ENCODE measurements around the gene NDUFB2.
"Not testable (repeated sequence)": the region's sequence is repeated elsewhere in the genome, so short reads cannot be mapped to it uniquely, and the experiment has no call there.

Gene NDUFB2

DNA sequence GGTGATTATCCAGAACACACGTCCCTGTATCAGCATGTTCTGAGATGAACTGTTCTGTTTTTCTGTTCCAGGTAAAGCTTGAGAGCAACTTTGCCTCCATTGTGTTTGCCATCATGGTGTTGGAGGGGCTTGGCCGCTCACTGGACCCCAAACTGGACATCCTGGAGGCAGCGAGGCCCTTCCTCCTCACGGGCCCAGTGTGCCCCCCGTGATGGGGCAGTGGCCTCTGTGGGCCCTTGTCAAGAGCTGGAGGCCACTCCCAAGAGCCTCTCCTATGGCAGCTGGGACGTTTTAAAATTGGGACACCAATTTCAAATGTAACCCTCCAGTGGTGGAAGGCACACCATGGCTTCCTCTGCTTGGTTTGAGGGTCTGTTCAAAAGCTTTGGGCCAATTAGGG, 1.9 kb upstream of the NDUFB2 start:
- DNase-seq = no peak

DNA sequence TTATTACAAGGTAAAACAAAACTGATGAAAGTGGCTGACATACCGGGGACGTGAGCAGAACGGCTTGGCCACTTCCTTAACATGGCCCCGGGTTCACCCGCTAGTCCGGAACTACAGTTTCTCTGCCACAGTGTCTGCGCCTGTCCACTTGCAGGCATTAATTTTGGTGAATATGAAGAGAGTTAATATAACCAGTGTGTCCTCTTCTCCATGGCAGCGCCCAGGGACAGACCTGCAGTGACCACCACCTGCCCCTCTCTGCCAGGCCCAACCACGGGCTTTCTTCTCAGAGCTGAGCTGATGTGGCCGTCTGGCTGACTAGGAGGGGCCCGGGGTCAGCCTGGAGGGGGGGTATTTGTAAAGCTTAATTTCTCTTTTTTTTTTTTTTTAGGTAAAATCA, 1.1 kb upstream of the NDUFB2 start:
- DNase-seq = no peak

DNA sequence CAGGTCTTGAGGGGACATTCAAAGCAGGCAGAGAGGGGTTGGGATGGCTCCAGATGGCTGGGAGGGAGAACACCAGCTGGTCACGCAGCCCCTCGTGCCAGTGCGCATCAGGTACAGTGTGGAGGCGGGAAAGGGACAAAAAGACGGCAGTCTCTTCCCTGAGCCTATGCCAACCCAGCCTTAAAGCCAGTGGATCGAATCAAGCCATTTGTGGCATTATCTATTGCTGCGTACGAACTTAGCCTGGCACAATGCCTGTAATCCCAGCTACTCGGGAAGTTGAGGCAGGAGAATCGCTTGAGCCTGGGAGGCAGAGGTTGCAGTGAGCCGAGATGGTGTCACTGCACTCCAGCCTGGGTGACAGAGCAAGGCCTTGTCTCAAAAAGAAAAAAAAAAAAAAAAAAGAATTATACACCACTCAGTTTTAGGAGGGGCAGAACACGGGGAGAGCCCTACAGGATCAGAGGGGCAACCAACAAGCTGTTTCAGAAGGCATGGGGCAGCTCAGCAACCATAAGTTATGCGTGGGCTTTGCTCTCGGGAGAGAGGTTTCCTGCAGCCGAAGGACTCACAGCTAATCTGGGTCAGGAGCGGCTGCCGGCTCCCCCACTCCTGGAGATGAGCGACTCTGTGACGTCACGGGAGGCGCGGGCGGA, 356 bp upstream of the NDUFB2 start:
- DNase-seq = peak; percentile 89

DNA sequence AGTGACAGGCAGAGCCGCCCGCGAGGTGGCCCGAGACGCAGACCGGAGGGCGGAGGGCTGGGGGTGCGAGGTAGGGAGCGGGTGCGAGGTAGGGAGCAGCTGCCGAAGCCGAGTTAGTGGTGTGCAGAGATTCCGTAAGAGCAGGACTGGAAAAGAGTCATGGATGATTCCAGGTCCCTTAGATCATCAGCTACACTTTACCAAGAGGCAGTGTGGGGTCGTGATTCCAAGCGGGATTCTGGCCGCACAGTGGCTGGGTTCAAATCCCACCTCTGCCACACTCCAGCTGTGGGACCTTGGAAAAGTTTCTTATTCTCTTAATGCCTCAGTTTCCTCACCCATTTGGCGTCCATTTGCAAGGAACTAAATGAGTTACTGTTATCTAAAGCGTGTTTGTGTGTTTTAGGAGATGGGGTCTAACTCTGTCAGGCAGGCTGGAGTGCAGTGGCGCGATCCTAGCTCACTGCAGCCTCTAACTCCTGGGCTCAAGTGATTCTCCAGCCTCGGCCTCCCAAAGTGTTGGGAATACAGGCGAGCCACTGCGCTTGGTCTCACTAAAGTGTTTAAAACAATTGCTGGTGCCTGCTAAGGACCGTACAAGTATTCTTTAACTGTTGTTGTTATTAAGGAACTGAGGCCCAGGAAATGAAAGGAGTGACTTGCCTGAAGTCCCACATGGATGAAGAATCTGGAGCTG, 1.1 kb downstream of the NDUFB2 start:
- no peak for DNase-seq

DNA sequence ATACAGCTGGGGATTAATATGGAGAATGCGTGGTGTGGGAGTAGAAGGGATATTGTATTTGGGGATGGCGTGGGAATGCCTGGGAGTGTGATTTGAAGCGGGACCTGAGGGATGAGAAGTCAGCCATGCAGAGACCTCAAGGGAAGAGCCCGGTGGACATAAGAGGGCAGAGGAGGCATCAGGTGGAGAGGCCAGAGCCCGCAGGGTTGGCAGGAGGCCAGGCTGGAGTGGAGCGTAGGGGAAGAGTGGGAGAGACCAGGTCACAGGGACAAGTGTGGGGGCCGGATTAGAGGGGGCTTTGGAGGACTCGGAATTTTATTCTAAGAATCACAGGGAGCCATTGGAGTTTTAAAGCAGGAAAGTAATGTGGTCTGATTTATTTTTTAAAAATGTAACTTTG, 2.0 kb downstream of the NDUFB2 start:
- no peak for DNase-seq

DNA sequence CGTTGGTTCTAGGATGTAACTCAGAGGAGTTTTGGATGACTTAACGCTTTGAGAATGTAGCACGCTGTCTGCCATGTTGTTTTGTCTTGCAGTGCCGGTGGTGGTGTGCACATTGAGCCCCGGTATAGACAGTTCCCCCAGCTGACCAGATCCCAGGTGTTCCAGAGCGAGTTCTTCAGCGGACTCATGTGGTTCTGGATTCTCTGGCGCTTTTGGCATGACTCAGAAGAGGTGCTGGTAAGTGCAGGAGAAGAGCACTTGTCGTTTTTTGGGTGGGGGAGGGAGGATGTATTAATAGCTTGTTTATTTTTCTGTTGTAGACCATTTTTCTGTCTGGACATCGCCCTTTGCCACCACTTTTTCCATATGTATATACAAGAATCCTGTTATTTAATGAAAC, 6.3 kb downstream of the NDUFB2 start:
- no peak for DNase-seq

DNA sequence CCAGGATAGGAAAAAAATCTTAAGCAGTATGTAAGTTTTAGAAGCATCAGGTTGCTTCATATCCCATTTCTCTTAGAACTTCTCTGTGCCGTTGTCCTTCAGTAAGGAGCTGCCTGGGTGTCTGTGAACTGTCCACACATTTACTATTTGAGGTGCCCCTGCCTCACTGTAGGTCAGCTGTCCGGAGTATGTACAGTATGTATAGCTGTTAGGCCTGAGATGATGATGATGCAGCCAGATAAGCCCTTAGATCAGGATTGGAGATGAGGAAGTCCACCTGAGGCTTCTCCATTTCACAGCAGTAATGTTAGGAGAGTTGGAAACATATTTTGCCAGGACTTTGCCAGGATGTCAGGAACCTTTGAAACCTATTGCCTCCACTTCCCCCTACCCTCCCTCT, 7.7 kb downstream of the NDUFB2 start:
- DNase-seq = no peak

DNA sequence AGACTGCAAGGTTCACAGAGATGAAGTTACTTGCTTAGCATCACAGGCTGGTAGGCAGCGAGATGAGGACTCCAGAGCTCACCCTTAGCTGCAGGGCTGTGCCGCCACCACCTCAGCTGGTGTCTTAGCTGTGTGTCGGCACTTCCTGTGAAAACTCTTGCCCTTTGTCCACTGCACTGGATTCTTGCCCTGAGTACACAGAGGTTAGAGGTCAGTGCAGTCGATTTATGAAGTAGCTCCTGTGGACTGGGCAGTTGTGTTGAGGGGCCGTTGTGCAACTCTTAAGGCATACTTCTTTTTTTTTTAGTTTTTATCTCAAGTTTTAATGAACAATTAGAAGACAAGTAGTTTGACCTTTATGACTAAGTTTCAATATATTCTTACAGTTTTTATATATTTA, 10.6 kb downstream of the NDUFB2 start:
- no peak for DNase-seq

DNA sequence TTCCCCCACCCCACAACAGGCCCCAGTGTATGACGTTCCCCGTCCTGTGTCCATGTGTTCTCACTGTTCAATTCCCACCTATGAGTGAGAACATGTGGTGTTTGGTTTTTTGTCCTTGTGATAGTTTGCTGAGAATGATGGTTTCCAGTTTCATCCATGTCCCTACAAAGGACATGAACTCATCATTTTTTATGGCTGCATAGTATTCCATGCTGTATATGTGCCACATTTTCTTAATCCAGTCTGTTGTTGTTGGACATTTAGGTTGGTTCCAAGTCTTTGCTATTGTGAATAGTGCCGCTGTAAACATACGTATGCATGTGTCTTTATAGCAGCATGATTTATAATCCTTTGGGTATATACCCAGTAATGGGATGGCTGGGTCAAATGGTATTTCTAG, 12.3 kb downstream of the NDUFB2 start:
- not testable (repeated sequence) for DNase-seq

DNA sequence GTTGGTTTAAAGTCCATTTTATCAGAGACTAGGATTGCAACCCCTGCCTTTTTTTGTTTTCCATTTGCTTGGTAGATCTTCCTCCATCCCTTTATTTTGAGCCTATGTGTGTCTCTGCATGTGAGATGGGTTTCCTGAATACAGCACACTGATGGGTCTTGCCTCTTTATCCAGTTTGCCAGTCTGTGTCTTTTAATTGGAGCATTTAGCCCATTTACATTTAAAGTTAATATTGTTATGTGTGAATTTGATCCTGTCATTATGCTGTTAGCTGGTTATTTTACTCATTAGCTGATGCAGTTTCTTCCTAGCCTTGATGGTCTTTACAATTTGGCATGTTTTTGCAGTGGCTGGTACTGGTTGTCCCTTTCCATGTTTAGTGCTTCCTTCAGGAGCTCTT, 15.9 kb downstream of the NDUFB2 start:
- not testable (repeated sequence) for DNase-seq

DNA sequence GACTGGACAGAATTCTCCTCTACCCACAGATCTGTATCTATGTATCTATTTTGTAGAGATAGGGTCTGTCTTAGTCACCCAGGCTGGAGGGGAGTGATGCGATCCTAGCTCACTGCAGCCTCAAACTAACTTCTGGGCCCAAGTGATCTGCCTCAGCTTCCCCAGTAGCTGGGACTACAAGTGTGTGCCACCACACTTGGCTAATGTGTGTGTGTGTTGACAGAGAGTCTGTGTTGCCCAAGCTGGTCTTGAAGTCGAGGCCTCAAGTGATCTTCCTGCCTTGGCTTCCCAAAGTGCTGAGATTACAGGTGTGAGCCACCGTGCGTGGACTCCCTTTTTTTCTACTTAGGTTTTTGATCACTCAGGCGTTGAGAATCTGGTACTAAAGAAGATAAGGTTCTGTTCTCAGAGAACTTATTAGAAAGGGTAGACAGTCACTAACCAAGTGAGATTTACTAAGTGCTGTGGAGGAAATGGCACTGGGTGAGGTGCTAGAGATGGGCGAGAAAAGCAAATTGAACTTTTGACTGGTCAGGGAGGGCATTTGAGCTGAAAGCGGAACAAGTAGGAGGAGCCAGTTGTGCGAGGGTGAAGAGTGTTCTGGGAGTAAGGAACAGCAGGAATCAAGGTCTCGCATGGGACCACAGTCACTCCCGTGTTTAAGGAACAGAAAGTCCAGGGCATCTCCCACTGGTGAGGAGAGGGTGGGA, 18.0 kb downstream of the NDUFB2 start:
- DNase-seq = no peak

DNA sequence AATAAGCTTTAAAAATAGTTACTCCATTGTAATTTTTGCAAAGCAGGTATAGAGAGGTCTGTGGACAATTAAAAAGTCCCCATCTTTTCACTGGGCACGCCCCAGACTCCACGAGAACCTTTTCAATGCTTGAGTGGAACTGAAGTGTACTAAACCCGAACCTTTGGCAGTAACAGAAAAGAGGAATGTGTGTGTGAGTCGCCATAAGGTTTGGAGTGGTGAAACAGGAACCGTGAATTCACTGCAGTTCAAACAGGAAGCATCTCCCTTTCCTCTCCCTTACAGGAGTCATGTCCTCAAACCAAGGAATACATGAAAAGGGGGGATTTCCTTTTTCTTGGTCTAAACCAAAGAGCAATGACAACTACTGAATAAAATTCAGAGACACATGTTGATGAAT, 23.2 kb downstream of the NDUFB2 start:
- no peak for DNase-seq

DNA sequence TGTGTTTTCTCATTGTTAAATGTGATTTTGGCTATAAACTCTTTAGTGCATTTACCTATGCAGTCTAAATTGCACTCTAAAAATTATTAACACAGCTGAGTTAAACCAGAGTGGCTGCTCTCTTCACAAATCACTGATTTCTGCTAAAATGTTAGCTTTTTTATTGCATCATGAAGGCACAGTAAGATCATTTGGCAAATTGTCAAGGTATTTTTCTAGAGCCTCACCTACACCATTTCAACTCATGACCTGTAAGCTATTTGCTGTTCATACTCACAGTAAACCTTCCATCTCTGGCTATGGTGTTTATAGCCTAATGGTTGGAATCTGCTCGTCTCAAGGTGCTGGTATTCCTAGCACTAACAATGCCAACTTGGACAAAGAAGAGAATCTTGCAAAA, 25.7 kb downstream of the NDUFB2 start:
- DNase-seq = no peak

DNA sequence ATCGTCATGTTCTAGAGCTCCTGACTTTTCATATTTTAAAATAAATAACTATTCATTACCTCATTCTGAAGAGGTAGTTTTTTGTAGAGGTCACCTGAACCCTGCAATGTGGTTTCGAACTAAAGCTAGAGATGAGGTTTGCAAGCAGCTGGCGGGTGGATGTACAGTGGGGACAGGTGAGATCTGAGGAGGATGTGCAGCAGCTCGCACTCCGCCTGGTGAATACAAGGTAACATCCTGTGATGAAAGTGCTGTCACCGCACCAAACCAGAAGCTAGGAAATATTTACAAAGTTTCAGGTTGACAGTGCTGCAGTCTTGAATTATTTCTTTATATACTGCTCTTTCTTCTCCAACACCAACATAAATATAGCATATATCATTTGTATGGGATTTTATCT, 26.5 kb downstream of the NDUFB2 start:
- DNase-seq = peak; percentile 46

DNA sequence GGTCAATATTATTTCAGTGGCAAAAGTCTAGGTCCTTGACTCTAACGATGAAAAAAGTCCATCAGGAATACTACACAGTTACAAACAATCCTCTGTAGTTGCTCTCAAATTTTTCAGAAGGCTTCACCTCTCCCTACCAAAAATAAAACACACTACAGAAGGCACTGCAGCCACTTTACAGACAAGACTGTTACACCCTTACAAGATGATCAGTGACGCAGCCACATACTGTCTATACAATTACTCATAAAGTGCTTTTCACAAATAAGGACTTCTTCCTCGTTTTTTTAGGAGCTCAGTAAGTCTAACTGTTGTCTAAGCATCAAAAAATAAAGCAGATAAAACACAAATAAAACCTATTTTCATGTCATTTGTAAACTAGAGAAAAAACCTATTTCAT, 27.1 kb downstream of the NDUFB2 start:
- DNase-seq = no peak

DNA sequence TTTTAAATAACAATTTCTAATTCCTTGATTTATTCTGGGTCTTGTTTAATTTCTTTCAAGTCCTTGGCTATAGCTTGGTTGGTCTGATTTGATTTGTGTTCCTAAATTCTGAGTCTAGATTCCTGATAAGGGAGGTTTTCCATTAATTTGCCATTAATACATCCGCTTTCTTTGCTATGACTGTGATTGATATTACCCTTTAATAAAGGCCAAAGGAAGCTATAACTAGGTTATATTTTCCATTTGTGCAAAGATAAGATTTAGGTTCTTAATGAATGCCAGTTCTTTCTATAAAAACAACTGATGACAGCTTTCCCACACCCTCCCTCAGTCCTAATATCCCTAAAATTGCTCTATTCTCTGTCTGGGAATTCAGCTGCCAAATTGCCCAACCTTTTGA, 28.2 kb downstream of the NDUFB2 start:
- no peak for DNase-seq

DNA sequence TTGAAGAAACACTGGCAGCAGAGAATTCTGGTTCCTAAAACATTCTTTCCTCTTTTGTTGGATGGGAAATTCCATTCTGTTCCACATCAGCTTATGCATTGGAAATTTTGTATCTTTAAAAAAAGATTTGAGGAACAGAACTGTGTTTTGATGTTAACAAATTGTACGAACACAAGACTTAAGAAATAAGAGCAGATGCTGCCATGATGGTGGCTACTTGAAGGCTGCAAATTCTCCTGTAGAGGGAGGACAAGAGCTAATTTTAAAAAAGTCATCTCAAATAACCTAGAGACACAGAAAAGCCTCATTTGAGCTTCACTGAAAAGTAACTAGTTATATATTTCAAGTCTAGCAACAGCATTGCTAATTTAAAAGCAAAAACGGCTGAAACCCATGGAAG, 29.8 kb downstream of the NDUFB2 start:
- no peak for DNase-seq

DNA sequence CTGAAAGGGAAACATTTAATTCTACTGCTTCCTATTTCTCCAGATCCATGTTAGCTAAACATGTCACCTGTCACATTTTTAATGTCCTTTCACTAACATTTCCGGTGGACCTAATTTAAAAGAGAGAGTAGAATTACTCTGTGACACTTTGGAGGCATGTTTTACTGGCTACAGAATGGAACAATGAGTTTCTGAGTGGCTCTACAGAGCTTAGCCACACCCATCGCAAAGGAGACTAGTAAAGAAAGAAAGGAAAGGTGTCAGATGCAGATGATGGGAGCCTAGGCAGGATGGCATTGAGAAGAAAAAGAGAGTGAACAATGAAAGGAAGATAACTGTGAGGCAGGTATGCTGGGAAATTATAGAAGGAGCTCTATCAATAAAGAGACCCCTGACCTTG, 35.9 kb downstream of the NDUFB2 start:
- DNase-seq = no peak

DNA sequence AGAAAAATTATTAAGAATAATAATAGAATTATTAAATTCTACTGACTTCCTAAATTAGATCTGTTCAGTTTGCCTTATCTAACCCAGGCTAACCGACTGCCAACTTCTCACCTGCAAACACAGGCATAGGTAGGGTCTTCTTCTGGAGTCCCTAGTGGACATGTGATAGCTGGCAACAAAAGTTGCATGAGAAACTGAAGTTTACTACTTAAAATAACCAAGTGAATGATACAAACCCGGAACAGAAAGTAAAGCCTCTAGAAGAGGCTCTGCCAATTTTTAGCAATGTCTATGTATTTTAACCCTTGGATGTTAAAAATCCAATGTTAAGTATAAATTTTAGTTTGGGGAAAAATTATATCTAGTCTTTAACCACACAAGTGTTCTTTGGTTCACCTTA, 37.6 kb downstream of the NDUFB2 start:
- no peak for DNase-seq

DNA sequence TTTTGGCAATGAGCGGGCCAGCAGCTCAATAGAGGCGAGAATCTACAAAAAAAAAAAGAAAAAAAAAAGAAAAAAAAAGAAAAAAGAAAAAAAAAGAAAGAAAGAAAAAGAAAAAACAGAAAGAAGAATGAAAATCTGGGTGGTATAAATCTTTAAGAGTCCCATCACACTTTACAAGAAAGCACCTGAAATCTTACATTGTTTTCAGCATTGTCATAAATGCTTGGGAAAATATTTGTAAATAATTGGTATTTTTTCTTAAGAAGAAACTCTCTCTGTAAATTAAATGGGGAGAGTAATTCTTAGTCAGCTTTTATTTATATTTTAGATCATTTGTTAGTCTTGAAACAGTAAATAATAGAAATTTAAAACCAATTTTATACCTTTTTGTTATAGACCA, 38.2 kb downstream of the NDUFB2 start:
- DNase-seq = no peak

DNA sequence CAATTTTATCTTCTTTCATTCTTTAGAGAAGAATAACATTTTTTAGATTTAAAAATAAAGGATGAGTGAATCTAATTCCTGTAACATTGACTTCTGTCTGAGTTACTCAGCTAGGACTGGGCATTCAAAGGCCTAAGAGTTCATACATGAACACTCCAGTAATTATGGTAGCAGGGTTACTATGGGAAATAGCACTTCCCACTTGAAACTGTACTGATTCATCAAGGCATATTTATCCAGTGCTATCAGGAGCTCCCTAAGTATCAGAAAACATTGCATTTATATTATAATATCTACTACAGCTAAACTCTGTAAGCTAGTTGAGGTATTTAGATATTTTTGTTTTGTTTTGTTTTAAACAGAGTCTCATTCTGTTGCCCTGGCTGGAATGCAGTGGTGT, 41.8 kb downstream of the NDUFB2 start:
- no peak for DNase-seq

DNA sequence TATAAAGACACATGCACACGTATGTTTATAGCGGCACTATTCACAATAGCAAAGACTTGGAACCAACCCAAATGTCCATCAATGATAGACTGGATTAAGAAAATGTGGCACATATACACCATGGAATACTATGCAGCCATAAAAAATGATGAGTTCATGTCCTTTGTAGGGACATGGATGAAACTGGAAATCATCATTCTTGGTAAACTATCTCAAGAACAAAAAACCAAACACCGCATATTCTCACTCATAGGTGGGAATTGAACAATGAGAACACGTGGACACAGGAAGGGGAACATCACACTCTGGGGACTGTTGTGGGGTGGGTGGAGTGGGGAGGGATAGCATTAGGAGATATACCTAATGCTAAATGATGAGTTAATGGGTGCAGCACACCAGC, 46.7 kb downstream of the NDUFB2 start:
- not testable (repeated sequence) for DNase-seq

DNA sequence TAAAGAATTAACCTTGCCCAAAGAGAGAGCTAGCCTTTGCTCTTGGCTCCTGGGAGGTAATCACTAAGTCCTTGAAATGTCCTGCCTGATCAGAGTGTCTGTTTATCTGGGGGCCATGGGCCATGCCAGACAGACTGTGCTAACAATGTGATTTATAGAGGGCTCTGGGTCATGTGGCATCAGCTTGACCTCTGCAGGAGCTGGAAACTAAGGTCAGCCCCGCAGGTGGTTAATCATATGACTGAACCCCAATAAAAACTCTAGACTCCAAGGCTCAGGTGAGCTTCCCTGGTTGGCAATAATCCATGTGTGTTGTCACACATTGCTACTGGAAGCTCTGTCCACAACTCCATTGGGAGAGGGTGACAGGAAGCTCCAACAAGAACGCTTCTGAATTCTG, 47.5 kb downstream of the NDUFB2 start:
- no peak for DNase-seq

DNA sequence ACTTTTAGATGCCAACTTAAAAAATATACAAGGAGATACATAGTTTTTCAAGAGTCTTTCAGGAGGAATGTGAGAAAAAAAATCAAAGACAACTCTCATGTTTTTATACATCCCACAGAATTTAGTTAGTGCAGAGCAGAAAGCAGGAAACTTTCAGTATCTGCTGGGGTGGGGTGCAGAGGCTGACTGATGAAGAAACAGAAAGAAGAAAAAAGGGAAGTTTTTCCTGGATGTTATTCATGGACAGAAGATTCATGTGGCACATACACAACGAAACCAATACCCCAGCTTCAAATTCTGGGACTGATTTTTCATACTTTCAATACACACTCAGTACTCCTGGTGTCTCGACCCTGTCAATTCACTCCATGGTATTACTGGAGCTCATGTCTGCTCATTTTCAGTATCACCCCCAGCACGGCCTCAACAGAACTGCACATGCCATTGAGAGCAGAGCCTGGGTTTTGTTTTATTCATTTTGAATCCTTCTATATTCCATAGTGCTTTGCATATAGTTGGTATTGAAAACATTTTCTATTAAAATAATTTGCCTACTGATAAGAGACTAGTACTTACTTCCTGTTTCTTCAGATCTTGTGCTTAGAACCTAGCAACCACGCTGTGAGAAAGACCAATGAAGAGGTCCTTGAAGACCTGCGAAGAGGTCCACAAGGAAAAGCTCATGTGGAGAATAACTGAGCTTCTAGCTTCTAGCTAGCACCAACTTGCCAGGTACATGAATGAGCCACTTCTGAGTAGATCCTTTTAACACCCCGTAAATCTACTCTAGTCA, 49.0 kb downstream of the NDUFB2 start:
- DNase-seq = no peak

All from activated gamma-delta T cell treated with Interleukin-2 at 50 U/mL for 16 hours (primary cell).